ENCODE results near the gene SELENOP.

DNA sequence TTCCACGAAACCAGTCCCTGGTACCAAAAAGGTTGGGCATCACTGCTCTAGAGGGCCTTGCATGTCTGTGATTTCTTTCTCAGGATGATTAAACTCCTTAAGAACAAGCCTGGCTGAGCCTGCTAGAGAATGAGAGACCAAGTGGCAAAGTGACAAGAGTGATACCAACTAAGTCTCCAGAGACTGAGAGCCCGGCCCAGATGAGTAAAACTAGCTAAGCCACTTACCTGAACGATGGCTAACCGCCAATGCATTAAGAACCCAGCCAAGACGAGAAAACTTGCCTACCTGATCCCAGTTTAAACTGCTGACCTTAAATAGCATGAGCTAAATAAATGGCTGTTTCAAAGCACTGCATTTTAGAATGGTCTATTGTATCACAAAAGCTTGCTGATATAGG lies 60.6 kb downstream of the SELENOP start:
- TF ChIP-seq, protein P1, sequence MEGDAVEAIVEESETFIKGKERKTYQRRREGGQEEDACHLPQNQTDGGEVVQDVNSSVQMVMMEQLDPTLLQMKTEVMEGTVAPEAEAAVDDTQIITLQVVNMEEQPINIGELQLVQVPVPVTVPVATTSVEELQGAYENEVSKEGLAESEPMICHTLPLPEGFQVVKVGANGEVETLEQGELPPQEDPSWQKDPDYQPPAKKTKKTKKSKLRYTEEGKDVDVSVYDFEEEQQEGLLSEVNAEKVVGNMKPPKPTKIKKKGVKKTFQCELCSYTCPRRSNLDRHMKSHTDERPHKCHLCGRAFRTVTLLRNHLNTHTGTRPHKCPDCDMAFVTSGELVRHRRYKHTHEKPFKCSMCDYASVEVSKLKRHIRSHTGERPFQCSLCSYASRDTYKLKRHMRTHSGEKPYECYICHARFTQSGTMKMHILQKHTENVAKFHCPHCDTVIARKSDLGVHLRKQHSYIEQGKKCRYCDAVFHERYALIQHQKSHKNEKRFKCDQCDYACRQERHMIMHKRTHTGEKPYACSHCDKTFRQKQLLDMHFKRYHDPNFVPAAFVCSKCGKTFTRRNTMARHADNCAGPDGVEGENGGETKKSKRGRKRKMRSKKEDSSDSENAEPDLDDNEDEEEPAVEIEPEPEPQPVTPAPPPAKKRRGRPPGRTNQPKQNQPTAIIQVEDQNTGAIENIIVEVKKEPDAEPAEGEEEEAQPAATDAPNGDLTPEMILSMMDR (IDR thresholded peaks at IDR 0.05) = no peak
- no peak for TF ChIP-seq POLR2A (IDR thresholded peaks at IDR 0.05)

Data from uterus (tissue), 2 donors.